ENCODE data around the gene MAP3K7.

DNA sequence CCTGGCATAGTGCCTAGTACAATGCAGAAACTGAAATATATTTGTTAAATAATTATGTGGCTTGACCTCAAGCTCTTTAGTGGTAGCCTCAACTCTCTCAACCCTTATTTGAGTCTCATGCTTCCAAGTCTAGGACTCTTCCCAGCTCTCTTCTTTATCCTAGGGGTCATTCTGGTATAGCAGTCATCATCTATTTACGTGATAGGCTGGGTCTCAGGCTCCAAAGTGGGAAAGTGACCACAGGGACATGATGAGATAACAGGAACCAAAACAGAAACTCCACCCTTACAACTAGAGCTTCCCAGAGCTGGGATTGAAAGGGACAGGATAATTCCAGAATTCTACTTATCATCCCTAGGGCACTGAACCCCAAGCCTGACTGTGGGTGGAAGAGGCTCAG, 17.7 kb upstream of the MAP3K7 start:
- TF ChIP-seq, protein P1, sequence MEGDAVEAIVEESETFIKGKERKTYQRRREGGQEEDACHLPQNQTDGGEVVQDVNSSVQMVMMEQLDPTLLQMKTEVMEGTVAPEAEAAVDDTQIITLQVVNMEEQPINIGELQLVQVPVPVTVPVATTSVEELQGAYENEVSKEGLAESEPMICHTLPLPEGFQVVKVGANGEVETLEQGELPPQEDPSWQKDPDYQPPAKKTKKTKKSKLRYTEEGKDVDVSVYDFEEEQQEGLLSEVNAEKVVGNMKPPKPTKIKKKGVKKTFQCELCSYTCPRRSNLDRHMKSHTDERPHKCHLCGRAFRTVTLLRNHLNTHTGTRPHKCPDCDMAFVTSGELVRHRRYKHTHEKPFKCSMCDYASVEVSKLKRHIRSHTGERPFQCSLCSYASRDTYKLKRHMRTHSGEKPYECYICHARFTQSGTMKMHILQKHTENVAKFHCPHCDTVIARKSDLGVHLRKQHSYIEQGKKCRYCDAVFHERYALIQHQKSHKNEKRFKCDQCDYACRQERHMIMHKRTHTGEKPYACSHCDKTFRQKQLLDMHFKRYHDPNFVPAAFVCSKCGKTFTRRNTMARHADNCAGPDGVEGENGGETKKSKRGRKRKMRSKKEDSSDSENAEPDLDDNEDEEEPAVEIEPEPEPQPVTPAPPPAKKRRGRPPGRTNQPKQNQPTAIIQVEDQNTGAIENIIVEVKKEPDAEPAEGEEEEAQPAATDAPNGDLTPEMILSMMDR (conservative IDR thresholded peaks at IDR 0.05; ENCODE audit: low read length): no peak
- TF ChIP-seq EZH2phosphoT487 (IDR thresholded peaks at IDR 0.05; ENCODE audit: borderline replicate concordance): no peak
